Neural crest cell (in vitro differentiated cells): ENCODE measurements around the gene DPYSL4. TPM values are rescaled to one million over a fixed set of nuclear protein-coding genes. Genes with fewer than 3 reads are reported as not detected.

ENCODE experiments used
- DNase-seq: peaks from one replicate; pipeline ENCODE4 v3.0.0; 2021; ENCODE audit warnings: low read depth, mixed read lengths, low spot score
- H3K27ac Mint-ChIP-seq: one replicate; pipeline ENCODE4 v1.8.0; 2021; ENCODE audit warnings: mild to moderate bottlenecking, mixed read lengths; ENCODE audit not compliant: unreplicated experiment
- H3K27me3 Mint-ChIP-seq: 2 replicates; pipeline ENCODE4 v1.8.0; 2021; ENCODE audit warnings: low read depth, mild to moderate bottlenecking, mixed read lengths
- H3K36me3 Mint-ChIP-seq: 2 replicates; pipeline ENCODE4 v1.8.0; 2021; ENCODE audit warnings: low read depth, mild to moderate bottlenecking, mixed read lengths
- H3K4me1 Mint-ChIP-seq: 2 replicates; pipeline ENCODE4 v1.8.0; 2021; ENCODE audit warnings: mixed read lengths
- H3K4me3 Mint-ChIP-seq: one replicate; pipeline ENCODE4 v1.8.0; 2021; ENCODE audit warnings: mild to moderate bottlenecking, mixed read lengths
- H3K9me3 Mint-ChIP-seq: 2 replicates; pipeline ENCODE4 v1.8.0; 2021; ENCODE audit warnings: mixed read lengths
- CTCF ChIP-seq: fragments of 200-600 bp; sonication (generic); conservative IDR thresholded peaks from 2 replicates; pipeline ENCODE4 v1.5.0; 2021; ENCODE audit warnings: antibody characterized with exemption, mild to moderate bottlenecking
- total RNA-seq: library from RNA; stranded (reverse); gene quantifications from 2 replicates; pipeline ENCODE4 v1.2.1, GENCODE V29; 2021

DPYSL4 gene
- total RNA-seq, 1 donor from 2014 or later: 155 TPM

GRCh38 chr10:132249824-132250375 is 63.2 kb downstream of the DPYSL4 start:
- Mint-ChIP-seq H3K27ac (no peak overlapping the region), H3K4me3 (no peak overlapping the region), H3K36me3 (no peaks in the 10 kb centered on the region), H3K4me1 (peaks cover 5% of the 10 kb centered on the region), H3K27me3 (no peaks in the 10 kb centered on the region), H3K9me3 (no peaks in the 10 kb centered on the region)
- no peak for DNase-seq
- no peak for TF ChIP-seq CTCF

GRCh38 chr10:132250481-132251475 is 64.0 kb downstream of the DPYSL4 start:
- H3K4me3 Mint-ChIP-seq: no peak overlapping the region
- no peaks in the 10 kb centered on the region for H3K36me3 Mint-ChIP-seq
- no peaks in the 10 kb centered on the region for H3K27me3 Mint-ChIP-seq
- H3K27ac Mint-ChIP-seq: no peak overlapping the region
- H3K9me3 Mint-ChIP-seq: no peaks in the 10 kb centered on the region
- no peak for TF ChIP-seq CTCF
- DNase-seq: no peak
- H3K4me1 Mint-ChIP-seq: no peaks in the 10 kb centered on the region

- no peak overlapping the region for H3K27ac Mint-ChIP-seq
- no peak for DNase-seq
- H3K9me3 Mint-ChIP-seq: no peaks in the 10 kb centered on the region
- H3K27me3 Mint-ChIP-seq: no peaks in the 10 kb centered on the region
- no peaks in the 10 kb centered on the region for H3K4me1 Mint-ChIP-seq
- H3K36me3 Mint-ChIP-seq: no peaks in the 10 kb centered on the region
- TF ChIP-seq CTCF: no peak
- H3K4me3 Mint-ChIP-seq: no peak overlapping the region
Observed at GRCh38 chr10:132251928-132252327, 65.2 kb downstream of the DPYSL4 start.

- Mint-ChIP-seq H3K4me1 (no peaks in the 10 kb centered on the region), H3K36me3 (no peaks in the 10 kb centered on the region), H3K9me3 (no peaks in the 10 kb centered on the region), H3K4me3 (no peak overlapping the region), H3K27me3 (no peaks in the 10 kb centered on the region), H3K27ac (peak overlapping the region; percentile 57)
- no peak for DNase-seq
- TF ChIP-seq CTCF: no peak
Observed at GRCh38 chr10:132252412-132252811, 65.7 kb downstream of the DPYSL4 start.

GRCh38 chr10:132253092-132253687 is 66.4 kb downstream of the DPYSL4 start:
- no peak for DNase-seq
- H3K4me3 Mint-ChIP-seq: no peak overlapping the region
- H3K27me3 Mint-ChIP-seq: no peaks in the 10 kb centered on the region
- H3K27ac Mint-ChIP-seq: no peak overlapping the region
- no peaks in the 10 kb centered on the region for H3K4me1 Mint-ChIP-seq
- TF ChIP-seq CTCF: no peak
- no peaks in the 10 kb centered on the region for H3K36me3 Mint-ChIP-seq
- H3K9me3 Mint-ChIP-seq: no peaks in the 10 kb centered on the region
